GM18505 (cell line): ENCODE results near the gene ZCCHC9.

Experiments used
- ATAC-seq: cut with Tn5 transposase; IDR thresholded peaks from one replicate; pipeline ENCODE4 v1.9.1; 2021; ENCODE audit not compliant: unreplicated experiment
- POLR2A ChIP-seq: IDR thresholded peaks from 4 replicates; pipeline ENCODE4 v1.6.1; 2011; ENCODE audit warnings: borderline replicate concordance; ENCODE audit not compliant: insufficient read depth, insufficient read length; ENCODE audit errors: extremely low read depth

ZCCHC9 gene

GRCh38 chr5:81355291-81356251 lies 54.2 kb downstream of the ZCCHC9 start:
- no peak for ATAC-seq
- no peak for TF ChIP-seq POLR2A

DNA sequence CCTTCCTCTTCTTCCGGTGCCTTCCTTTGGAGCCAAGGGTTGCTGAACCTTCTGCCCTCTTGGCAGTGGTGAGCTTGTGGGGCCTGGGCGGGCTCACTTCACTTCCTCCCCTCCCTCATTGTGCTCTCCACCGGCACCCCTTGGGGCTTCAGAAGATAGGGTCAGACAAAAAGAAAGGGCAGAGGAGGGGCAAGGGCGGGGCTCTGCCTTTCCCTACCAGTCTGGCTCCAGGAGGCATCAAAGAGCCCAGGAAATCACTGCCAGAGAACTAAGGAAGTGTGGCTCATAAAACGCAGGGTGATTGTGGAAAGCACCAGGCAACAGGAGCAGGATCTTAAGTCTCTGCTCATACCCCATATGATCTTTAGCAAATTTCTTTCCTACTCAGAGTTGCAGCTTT lies 57.7 kb downstream of the ZCCHC9 start:
- ATAC-seq = no peak
- no peak for TF ChIP-seq POLR2A

DNA sequence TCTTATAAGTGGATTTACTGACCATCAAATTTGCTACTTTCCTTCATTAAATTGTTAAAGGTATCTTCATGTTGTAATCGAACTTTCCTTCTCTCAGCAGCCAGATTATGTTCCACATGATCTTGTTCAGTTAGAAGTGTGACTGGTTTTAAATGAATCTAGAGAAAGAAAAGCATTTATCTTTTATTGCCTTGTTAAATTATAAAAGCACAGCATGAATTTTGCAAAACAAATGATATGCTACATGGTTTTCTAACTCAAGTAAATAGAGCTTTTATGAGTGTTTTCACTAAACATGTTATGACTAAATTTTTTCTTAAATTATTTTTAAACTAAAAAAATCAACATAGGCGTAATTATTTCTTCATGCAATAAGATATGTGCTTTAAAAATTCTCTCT lies 58.5 kb downstream of the ZCCHC9 start:
- no peak for TF ChIP-seq POLR2A
- no peak for ATAC-seq

GRCh38 chr5:81360640-81361039 lies 59.3 kb downstream of the ZCCHC9 start:
- no peak for TF ChIP-seq POLR2A
- no peak for ATAC-seq

DNA sequence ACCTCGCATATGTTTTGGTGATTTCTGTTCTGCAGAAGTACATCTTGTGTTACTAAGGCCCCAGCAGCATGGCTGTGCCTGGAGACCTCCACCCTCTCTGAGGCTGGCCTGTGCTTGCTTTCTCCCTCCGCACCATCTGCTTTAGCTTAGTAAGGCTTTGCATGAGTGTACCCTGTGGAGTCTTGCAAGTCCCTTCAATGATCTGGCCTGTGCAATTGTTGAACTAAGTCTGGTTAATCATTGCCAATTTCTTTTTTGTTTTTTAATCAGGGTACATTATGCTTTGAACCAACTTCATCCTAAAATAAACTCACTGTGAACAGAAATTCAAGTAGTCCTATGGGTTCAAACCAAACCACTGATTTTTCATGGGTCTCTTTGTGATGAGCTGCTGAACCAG lies 60.2 kb downstream of the ZCCHC9 start:
- no peak for TF ChIP-seq POLR2A
- ATAC-seq = no peak
